GM12864 (cell line): Measurements from ENCODE around the gene SHPK.

Experiments used
- DNase-seq: peaks from one replicate; pipeline ENCODE4 v3.0.0-alpha.2; 2011; ENCODE audit warnings: low read depth
- H3K4me3 ChIP-seq: 2 replicates; pipeline ENCODE4 v1.5.1; 2011; ENCODE audit warnings: mild to moderate bottlenecking, low read depth, low read length, control low read depth
- CTCF ChIP-seq: IDR thresholded peaks from 2 replicates; pipeline ENCODE4 v1.5.1; 2011; ENCODE audit warnings: low read depth, mild to moderate bottlenecking, moderate library complexity, low read length, control low read depth, inconsistent platforms; ENCODE audit errors: missing control alignments

The SHPK gene

GRCh38 chr17:3632287-3632686 lies 3.8 kb downstream of the SHPK start:
- no peak for DNase-seq
- no peak overlapping the region for H3K4me3 ChIP-seq
- TF ChIP-seq CTCF: no peak

- no peak overlapping the region for H3K4me3 ChIP-seq
- DNase-seq: no peak
- TF ChIP-seq CTCF: no peak
These were observed 5.3 kb downstream of the SHPK start for GRCh38 chr17:3630781-3631180.

GRCh38 chr17:3627769-3628167 lies 8.3 kb downstream of the SHPK start:
- no peak for TF ChIP-seq CTCF
- H3K4me3 ChIP-seq: no peak overlapping the region
- no peak for DNase-seq

DNA sequence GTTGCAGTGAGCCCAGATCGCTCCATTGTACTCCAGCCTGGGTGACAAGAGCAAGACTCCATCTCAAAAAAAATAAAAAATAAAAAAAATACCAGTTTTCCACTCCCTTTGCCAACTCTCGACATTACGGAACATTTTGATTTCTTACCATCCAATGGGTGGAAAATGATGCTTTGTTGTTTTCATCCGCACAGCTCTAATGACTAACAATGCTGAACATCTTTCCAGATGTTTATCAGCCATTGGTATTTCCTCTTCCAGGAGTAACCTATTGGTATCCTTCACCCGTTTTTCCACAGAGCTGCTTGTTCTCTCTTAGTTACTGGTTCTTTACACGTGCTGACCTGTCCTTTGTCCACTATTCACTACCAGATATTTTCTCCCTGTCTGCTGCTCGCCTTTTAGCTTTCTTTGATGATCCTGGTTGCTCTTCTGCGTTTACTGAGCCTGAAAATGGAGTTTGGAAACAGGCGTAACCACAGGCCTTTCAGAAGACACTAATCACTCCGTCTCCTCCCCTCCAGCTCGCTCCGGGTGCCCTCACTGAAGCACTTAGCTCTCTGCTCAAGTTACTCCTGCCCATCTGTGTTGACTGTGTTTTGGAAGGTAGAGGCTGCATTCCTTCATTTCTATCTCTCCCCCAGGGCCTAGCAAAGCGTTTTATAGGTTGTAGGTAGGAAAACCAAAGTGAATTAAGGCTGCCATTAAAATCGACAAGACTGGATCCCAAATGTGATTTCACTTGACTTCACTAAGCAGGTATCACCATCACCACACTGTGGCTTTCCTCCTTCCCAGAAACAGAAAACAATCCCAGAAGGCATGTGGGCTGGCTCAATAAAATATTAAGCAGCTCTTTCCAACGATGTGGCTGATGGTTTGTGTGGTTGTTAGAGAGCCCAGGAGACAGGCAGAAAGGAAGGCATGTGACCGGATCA lies 8.9 kb downstream of the SHPK start:
- TF ChIP-seq CTCF: no peak
- H3K4me3 ChIP-seq: no peak overlapping the region
- no peak for DNase-seq

- no peak for DNase-seq
- TF ChIP-seq CTCF: no peak
These were observed 13.0 kb downstream of the SHPK start for GRCh38 chr17:3622977-3623594.

DNA sequence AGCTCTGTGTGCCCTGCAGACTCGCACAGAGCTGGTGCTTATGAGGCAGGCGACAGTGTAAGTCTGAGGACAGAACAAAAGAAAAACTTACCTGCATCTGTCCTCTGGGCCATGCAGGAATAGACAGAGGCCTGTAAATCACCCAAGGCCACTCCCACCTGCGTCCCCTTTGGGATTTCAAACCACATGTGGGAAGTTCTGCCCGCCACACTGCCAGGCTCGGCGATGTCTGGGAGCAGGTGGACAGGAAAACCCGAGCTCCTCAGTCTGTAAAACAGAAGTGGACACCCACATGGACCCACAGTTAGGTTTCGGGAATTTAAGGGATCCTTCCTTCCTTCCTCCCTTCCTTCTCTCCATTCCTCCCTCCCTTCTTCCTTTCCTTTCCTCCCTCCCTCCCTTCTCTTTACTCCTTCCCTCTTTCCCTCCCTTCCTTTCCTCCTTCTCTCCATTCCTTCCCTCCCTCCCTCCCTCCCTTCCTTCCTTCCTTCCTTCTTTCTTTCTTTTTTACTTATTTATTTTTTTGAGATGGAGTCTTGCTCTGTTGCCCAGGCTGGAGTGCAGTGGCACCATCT lies 14.8 kb downstream of the SHPK start:
- no peak for TF ChIP-seq CTCF
- DNase-seq: no peak
- H3K4me3 ChIP-seq: no peak overlapping the region

More at GRCh38 chr17:3622977-3623594, 13.0 kb downstream of the SHPK start:
- H3K4me3 ChIP-seq: no peak overlapping the region
